Natural killer cell (primary cell): ENCODE data around the gene OPA3. TPM values are rescaled to one million over a fixed set of nuclear protein-coding genes. Genes with fewer than 3 reads are reported as not detected.

Experiments used
- ATAC-seq, 3 donors: fragments of 150-1000 bp in 2 of 3; fragments of 200-7000 bp in 1 of 3; cut with Tn5 transposase; 1 replicate in 1 of 3; 2 replicates in 2 of 3; pipeline ENCODE4 v1.10.0; 2021; ENCODE audit warnings: mild to moderate bottlenecking in 2 of 3, moderate library complexity in 2 of 3
- DNase-seq, 2 donors: peaks; one replicate each; pipeline versions ENCODE4 v3.0.0 to v3.0.0-alpha.2; 2013 to 2021; ENCODE audit warnings: mixed read lengths in 1 of 2
- H3K27ac ChIP-seq: one replicate; pipeline ENCODE4 v1.5.1; 2013; ENCODE audit warnings: mild to moderate bottlenecking, low read length
- H3K27me3 ChIP-seq: one replicate; pipeline ENCODE4 v1.6.1; 2013; ENCODE audit warnings: low read length; ENCODE audit not compliant: control insufficient read depth, insufficient read depth
- H3K36me3 ChIP-seq: one replicate; pipeline ENCODE4 v1.6.1; 2013; ENCODE audit warnings: low read length; ENCODE audit not compliant: control insufficient read depth, insufficient read depth
- H3K4me1 ChIP-seq: one replicate; pipeline ENCODE4 v1.6.1; 2013; ENCODE audit warnings: low read length; ENCODE audit not compliant: control insufficient read depth, insufficient read depth
- H3K4me3 ChIP-seq: one replicate; pipeline ENCODE4 v1.5.1; 2013; ENCODE audit warnings: low read length
- H3K9me3 ChIP-seq: one replicate; pipeline ENCODE4 v1.6.1; 2013; ENCODE audit warnings: low read length; ENCODE audit not compliant: control insufficient read depth, insufficient read depth
- H3K27ac Mint-ChIP-seq, 2 donors: one replicate each; pipeline ENCODE4 v1.8.0; 2022; ENCODE audit warnings: mild to moderate bottlenecking in 2 of 2, mixed read lengths in 2 of 2, moderate library complexity in 1 of 2
- H3K27me3 Mint-ChIP-seq, 2 donors: one replicate each; pipeline ENCODE4 v1.8.0; 2022; ENCODE audit warnings: low read depth in 2 of 2, mixed read lengths in 2 of 2
- H3K36me3 Mint-ChIP-seq: one replicate; pipeline ENCODE4 v1.8.0; 2022; ENCODE audit warnings: mixed read lengths
- H3K4me1 Mint-ChIP-seq, 2 donors: one replicate each; pipeline ENCODE4 v1.8.0; 2022; ENCODE audit warnings: mixed read lengths in 2 of 2
- H3K4me3 Mint-ChIP-seq: one replicate; pipeline ENCODE4 v1.8.0; 2022; ENCODE audit warnings: mild to moderate bottlenecking, moderate library complexity, mixed read lengths
- H3K9me3 Mint-ChIP-seq, 2 donors: one replicate each; pipeline ENCODE4 v1.8.0; 2022; ENCODE audit warnings: mixed read lengths in 2 of 2
- WGBS: methylation state at CpG from one replicate; pipeline ENCODE4 v1.1.7; 2013; ENCODE audit warnings: missing lambda C conversion rate; ENCODE audit not compliant: insufficient coverage; 5-methylcytosine and 5-hydroxymethylcytosine counted together
- intact Hi-C: fragments of 100-400 bp; cut with micrococcal nuclease; formaldehyde crosslinking; loops from one replicate; pipeline ENCODE4 v1.14.2; 2022
- total RNA-seq, 4 donors: library from RNA; stranded (reverse); fragments of 120-200 nt in 1 of 4; gene quantifications; one replicate each; pipeline versions ENCODE4 v1.2.3 to v1.2.4, GENCODE V29; 2013 to 2022
- TF ChIP-seq, protein P1 (sequence below): fragments of 200-600 bp; IDR thresholded peaks from one replicate; pipeline ENCODE4 v1.8.0; 2022; ENCODE audit warnings: antibody characterized with exemption

The OPA3 gene
- total RNA-seq, 3 donors from 2014 or later (not counting 1 experiment from before 2014, with no cell fraction given), result 8.2 to 10.4 (median 9.0) TPM

DNA sequence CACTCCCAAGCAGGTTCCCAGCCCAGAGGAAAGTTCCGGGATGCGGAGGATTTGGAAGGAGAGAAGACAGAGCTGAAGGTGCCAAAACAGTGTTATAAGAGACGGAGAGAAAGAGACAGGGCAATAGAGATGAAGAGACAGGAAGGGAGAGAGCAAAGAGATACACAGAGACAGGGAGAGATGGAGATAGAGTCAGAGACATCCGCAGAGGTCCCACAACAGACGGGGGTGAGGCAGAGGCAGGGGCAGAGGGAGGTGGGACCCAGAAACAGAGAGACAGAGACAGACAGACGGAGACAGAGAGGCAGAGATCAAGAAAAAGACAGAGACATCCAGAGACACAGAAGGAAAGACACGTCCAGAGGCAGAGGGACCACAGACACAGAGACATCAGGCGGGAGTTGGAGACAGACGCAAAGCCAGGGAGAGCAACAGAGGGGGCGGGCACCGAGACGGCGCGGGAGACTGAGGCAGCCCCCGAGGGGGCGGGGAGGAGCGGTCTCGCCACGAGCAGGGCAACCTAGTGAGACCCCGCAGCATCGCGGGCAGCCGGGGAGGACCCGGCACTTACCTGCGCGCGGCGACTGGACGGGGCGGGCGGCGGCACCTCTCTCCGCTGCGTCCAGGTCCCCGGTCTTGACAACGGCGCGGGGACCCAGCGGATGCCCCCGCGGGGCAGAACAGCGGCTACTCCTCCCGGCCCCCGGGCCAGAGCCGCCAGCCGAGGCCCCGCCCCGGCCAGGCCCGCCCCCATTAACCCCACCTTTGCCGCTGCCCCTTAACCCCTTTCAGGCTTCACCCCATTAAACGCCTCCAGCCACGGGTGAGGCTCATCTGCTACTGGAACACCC, 17.1 kb upstream of the OPA3 start, which contains the start of gene GPR4:
GPR4 (minus strand) TSS at position 689 of the 851 bp plus-strand sequence. CDS start 10,346 bp downstream, outside the sequence.
- intact Hi-C loops, result no loop called here
- Histone ChIP-seq H3K27me3 (peaks cover 46% of the 10 kb centered on the region), H3K27ac (no peak within 1 kb of the TSS), H3K4me3 (no peak within 1 kb of the TSS), H3K4me1 (peaks cover 17% of the 10 kb centered on the region), H3K9me3 (no peaks in the 10 kb centered on the region), H3K36me3 (no peaks in the 10 kb centered on the region)
- DNase-seq (no peak), ATAC-seq (peak; percentile 46 to 64 (median 57))
- TF ChIP-seq, protein P1, sequence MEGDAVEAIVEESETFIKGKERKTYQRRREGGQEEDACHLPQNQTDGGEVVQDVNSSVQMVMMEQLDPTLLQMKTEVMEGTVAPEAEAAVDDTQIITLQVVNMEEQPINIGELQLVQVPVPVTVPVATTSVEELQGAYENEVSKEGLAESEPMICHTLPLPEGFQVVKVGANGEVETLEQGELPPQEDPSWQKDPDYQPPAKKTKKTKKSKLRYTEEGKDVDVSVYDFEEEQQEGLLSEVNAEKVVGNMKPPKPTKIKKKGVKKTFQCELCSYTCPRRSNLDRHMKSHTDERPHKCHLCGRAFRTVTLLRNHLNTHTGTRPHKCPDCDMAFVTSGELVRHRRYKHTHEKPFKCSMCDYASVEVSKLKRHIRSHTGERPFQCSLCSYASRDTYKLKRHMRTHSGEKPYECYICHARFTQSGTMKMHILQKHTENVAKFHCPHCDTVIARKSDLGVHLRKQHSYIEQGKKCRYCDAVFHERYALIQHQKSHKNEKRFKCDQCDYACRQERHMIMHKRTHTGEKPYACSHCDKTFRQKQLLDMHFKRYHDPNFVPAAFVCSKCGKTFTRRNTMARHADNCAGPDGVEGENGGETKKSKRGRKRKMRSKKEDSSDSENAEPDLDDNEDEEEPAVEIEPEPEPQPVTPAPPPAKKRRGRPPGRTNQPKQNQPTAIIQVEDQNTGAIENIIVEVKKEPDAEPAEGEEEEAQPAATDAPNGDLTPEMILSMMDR, result no peak
- no peaks in the 10 kb centered on the region for H3K36me3 Mint-ChIP-seq
- peaks cover 25 to 36% of the 10 kb centered on the region in 2 donors for H3K4me1 Mint-ChIP-seq
- H3K4me3 Mint-ChIP-seq, result peak within 1 kb of the TSS; percentile 45
- peaks cover 59 to 68% of the 10 kb centered on the region in 2 donors for H3K27me3 Mint-ChIP-seq
- H3K27ac Mint-ChIP-seq, result peak within 1 kb of the TSS in 1 of 2 donors; percentile 5
- WGBS, result 7% methylated on average over 52 of the region's 52 CpGs
- no peaks in the 10 kb centered on the region for H3K9me3 Mint-ChIP-seq

DNA sequence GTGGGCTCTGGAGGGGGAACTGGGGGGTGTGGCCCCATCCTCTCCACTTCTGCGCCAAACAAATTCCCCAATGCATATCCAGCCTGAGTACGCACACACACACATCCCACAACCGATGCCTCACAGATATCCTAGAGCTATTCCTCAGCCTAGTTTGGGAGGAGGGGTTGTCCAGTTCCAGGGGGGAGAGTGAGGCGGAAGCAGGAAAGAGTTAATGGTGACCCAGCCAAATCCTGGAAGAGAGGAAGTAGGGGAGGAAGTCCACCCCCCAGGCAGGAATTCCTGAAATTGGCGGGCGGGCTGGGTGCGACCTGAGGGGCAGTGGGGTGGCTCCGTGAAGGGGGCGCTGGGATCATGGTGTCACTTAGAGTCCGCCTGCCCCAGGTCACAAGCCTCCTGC, 16.5 kb upstream of the OPA3 start:
- H3K4me1 ChIP-seq, result peaks cover 16% of the 10 kb centered on the region

DNA sequence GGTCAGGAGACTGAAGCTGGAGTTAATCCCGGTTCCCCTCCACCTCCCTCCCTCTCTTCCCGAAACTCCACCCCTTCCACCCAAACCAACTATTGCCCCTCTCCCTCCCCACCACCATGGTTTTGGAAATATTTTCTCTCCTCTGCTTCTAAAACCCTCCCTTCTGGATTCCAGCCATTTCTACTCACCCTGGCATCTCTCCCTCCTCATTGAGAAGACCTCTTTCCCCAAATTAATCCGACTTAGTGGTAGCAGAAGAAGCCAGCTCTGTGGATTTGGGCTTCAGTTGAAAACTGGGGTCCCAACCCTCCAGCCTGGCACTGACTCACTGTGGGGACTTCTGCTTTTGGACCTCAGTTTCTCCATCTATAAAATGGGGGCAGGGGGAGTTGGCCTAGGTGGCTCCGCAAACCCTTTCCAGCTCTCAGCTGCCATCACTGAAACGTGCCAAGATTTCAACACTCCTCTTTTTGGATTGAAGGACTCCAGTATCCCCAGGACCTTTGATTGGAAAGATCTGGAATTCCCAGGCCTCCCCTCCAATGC, 15.8 kb upstream of the OPA3 start:
- H3K4me1 ChIP-seq, result peaks cover 16% of the 10 kb centered on the region
- intact Hi-C loops, result no loop called here
- DNase-seq (no peak), ATAC-seq (no peak)
- H3K36me3 ChIP-seq, result no peaks in the 10 kb centered on the region
- H3K27ac ChIP-seq, result no peak overlapping the region
- WGBS, result 54% methylated on average over 5 of the region's 5 CpGs
- H3K27me3 Mint-ChIP-seq, result peaks cover 71 to 81% of the 10 kb centered on the region in 2 donors
- no peaks in the 10 kb centered on the region for H3K9me3 Mint-ChIP-seq
- no peak overlapping the region for H3K4me3 Mint-ChIP-seq
- TF ChIP-seq, protein P1, result no peak
- no peaks in the 10 kb centered on the region for H3K36me3 Mint-ChIP-seq
- no peaks in the 10 kb centered on the region for H3K9me3 ChIP-seq
- peaks cover 47% of the 10 kb centered on the region for H3K27me3 ChIP-seq
- H3K4me1 Mint-ChIP-seq, result peaks cover 25 to 36% of the 10 kb centered on the region in 2 donors
- no peak overlapping the region for H3K4me3 ChIP-seq
- H3K27ac Mint-ChIP-seq, result no peak overlapping the region

More for the DNA sequence above, 16.5 kb upstream of the OPA3 start:
- no peaks in the 10 kb centered on the region for H3K9me3 Mint-ChIP-seq
- intact Hi-C loops, result no loop called here
- Histone ChIP-seq H3K27me3 (peaks cover 47% of the 10 kb centered on the region), H3K36me3 (no peaks in the 10 kb centered on the region), H3K9me3 (no peaks in the 10 kb centered on the region), H3K27ac (no peak overlapping the region), H3K4me3 (no peak overlapping the region)
- no peak overlapping the region for H3K4me3 Mint-ChIP-seq
- no peak for ATAC-seq
- peaks cover 66 to 74% of the 10 kb centered on the region in 2 donors for H3K27me3 Mint-ChIP-seq
- TF ChIP-seq, protein P1, result no peak
- DNase-seq, result no peak
- 31% methylated on average over 4 of the region's 10 CpGs for WGBS
- H3K36me3 Mint-ChIP-seq, result no peaks in the 10 kb centered on the region
- peaks cover 25 to 36% of the 10 kb centered on the region in 2 donors for H3K4me1 Mint-ChIP-seq
- H3K27ac Mint-ChIP-seq, result no peak overlapping the region
